Measurements from ENCODE around the gene FGF14.
"Not testable (repeated sequence)": the region's sequence is repeated elsewhere in the genome, so short reads cannot be mapped to it uniquely, and the experiment has no call there.

FGF14 gene

GRCh38 chr13:102028868-102029267 is 373.0 kb downstream of the FGF14 start:
- H3K4me3 ChIP-seq (ENCODE audit: insufficient read length, low read depth) = no peak overlapping the region
- no peak for DNase-seq (ENCODE audit: low read depth, low spot score)
- no peaks in the 10 kb centered on the region for H3K4me1 ChIP-seq (ENCODE audit: insufficient read depth, insufficient read length)
- no peaks in the 10 kb centered on the region for H3K27me3 ChIP-seq (ENCODE audit: insufficient read depth, insufficient read length)
- H3K9me3 ChIP-seq (ENCODE audit: insufficient read depth, low read length) = no peaks in the 10 kb centered on the region
- no peak for TF ChIP-seq SUZ12 (IDR thresholded peaks at IDR 0.05; ENCODE audit: extremely low read depth, insufficient read depth, insufficient read length)
- no peak for TF ChIP-seq YY1 (IDR thresholded peaks at IDR 0.05; ENCODE audit: insufficient read depth, insufficient read length)
- TF ChIP-seq ZNF274 (IDR thresholded peaks at IDR 0.05; ENCODE audit: low read depth, low read length) = no peak
- no peak overlapping the region for H3K9ac ChIP-seq (ENCODE audit: insufficient read length, low read depth)
- no peaks in the 10 kb centered on the region for H3K36me3 ChIP-seq (ENCODE audit: insufficient read depth, insufficient read length, low read length)

- Histone ChIP-seq H3K4me3 (ENCODE audit: insufficient read length, low read depth) (no peak overlapping the region), H3K9ac (ENCODE audit: insufficient read length, low read depth) (no peak overlapping the region), H3K36me3 (ENCODE audit: insufficient read depth, insufficient read length, low read length) (no peaks in the 10 kb centered on the region), H3K4me1 (ENCODE audit: insufficient read depth, insufficient read length) (no peaks in the 10 kb centered on the region), H3K27me3 (ENCODE audit: insufficient read depth, insufficient read length) (no peaks in the 10 kb centered on the region), H3K9me3 (ENCODE audit: insufficient read depth, low read length) (no peaks in the 10 kb centered on the region)
- no peak for DNase-seq (ENCODE audit: low read depth, low spot score)
- TF ChIP-seq ZNF274 (IDR thresholded peaks at IDR 0.05; ENCODE audit: low read depth, low read length) (no peak), YY1 (IDR thresholded peaks at IDR 0.05; ENCODE audit: insufficient read depth, insufficient read length) (no peak), SUZ12 (IDR thresholded peaks at IDR 0.05; ENCODE audit: extremely low read depth, insufficient read depth, insufficient read length) (no peak)
Observed at GRCh38 chr13:102028206-102028605, 373.6 kb downstream of the FGF14 start.

- TF ChIP-seq ZNF274 (IDR thresholded peaks at IDR 0.05; ENCODE audit: low read depth, low read length) (no peak), SUZ12 (IDR thresholded peaks at IDR 0.05; ENCODE audit: extremely low read depth, insufficient read depth, insufficient read length) (no peak), YY1 (IDR thresholded peaks at IDR 0.05; ENCODE audit: insufficient read depth, insufficient read length) (no peak)
- DNase-seq (ENCODE audit: low read depth, low spot score) = no peak
- H3K4me3 ChIP-seq (ENCODE audit: insufficient read length, low read depth) = no peak overlapping the region
- no peaks in the 10 kb centered on the region for H3K27me3 ChIP-seq (ENCODE audit: insufficient read depth, insufficient read length)
- no peaks in the 10 kb centered on the region for H3K4me1 ChIP-seq (ENCODE audit: insufficient read depth, insufficient read length)
- H3K9ac ChIP-seq (ENCODE audit: insufficient read length, low read depth) = no peak overlapping the region
- no peaks in the 10 kb centered on the region for H3K36me3 ChIP-seq (ENCODE audit: insufficient read depth, insufficient read length, low read length)
- H3K9me3 ChIP-seq (ENCODE audit: insufficient read depth, low read length) = 0 out of 2 replicates have a peak, but pooled peaks cover 5% of the 10 kb centered on the region
Observed at GRCh38 chr13:102021777-102022176, 380.1 kb downstream of the FGF14 start.

GRCh38 chr13:102020611-102021216 is 381.1 kb downstream of the FGF14 start:
- Histone ChIP-seq H3K4me1 (ENCODE audit: insufficient read depth, insufficient read length) (no peaks in the 10 kb centered on the region), H3K9ac (ENCODE audit: insufficient read length, low read depth) (no peak overlapping the region), H3K9me3 (ENCODE audit: insufficient read depth, low read length) (0 out of 2 replicates have a peak, but pooled peaks cover 6% of the 10 kb centered on the region), H3K4me3 (ENCODE audit: insufficient read length, low read depth) (no peak overlapping the region), H3K27me3 (ENCODE audit: insufficient read depth, insufficient read length) (no peaks in the 10 kb centered on the region), H3K36me3 (ENCODE audit: insufficient read depth, insufficient read length, low read length) (no peaks in the 10 kb centered on the region)
- no peak for DNase-seq (ENCODE audit: low read depth, low spot score)
- TF ChIP-seq ZNF274 (IDR thresholded peaks at IDR 0.05; ENCODE audit: low read depth, low read length) (no peak), SUZ12 (IDR thresholded peaks at IDR 0.05; ENCODE audit: extremely low read depth, insufficient read depth, insufficient read length) (no peak), YY1 (IDR thresholded peaks at IDR 0.05; ENCODE audit: insufficient read depth, insufficient read length) (no peak)

GRCh38 chr13:102018716-102019115 is 383.1 kb downstream of the FGF14 start:
- Histone ChIP-seq H3K9ac (ENCODE audit: insufficient read length, low read depth) (no peak overlapping the region), H3K36me3 (ENCODE audit: insufficient read depth, insufficient read length, low read length) (no peaks in the 10 kb centered on the region), H3K27me3 (ENCODE audit: insufficient read depth, insufficient read length) (no peaks in the 10 kb centered on the region), H3K4me3 (ENCODE audit: insufficient read length, low read depth) (no peak overlapping the region), H3K4me1 (ENCODE audit: insufficient read depth, insufficient read length) (no peaks in the 10 kb centered on the region), H3K9me3 (ENCODE audit: insufficient read depth, low read length) (0 out of 2 replicates have a peak, but pooled peaks cover 6% of the 10 kb centered on the region)
- DNase-seq (ENCODE audit: low read depth, low spot score) = no peak
- TF ChIP-seq YY1 (IDR thresholded peaks at IDR 0.05; ENCODE audit: insufficient read depth, insufficient read length) (no peak), ZNF274 (IDR thresholded peaks at IDR 0.05; ENCODE audit: low read depth, low read length) (no peak), SUZ12 (IDR thresholded peaks at IDR 0.05; ENCODE audit: extremely low read depth, insufficient read depth, insufficient read length) (no peak)

- H3K9me3 ChIP-seq (ENCODE audit: insufficient read depth, low read length) = 0 out of 2 replicates have a peak, but pooled peaks cover 6% of the 10 kb centered on the region
Observed at GRCh38 chr13:102017248-102017647, 384.6 kb downstream of the FGF14 start.

GRCh38 chr13:102012299-102013293 is 389.3 kb downstream of the FGF14 start:
- H3K4me1 ChIP-seq (ENCODE audit: insufficient read depth, insufficient read length) = no peaks in the 10 kb centered on the region
- no peaks in the 10 kb centered on the region for H3K27me3 ChIP-seq (ENCODE audit: insufficient read depth, insufficient read length)
- H3K9ac ChIP-seq (ENCODE audit: insufficient read length, low read depth) = no peak overlapping the region
- 0 out of 2 replicates have a peak, but pooled peaks cover 6% of the 10 kb centered on the region for H3K9me3 ChIP-seq (ENCODE audit: insufficient read depth, low read length)
- H3K36me3 ChIP-seq (ENCODE audit: insufficient read depth, insufficient read length, low read length) = no peaks in the 10 kb centered on the region
- no peak for DNase-seq (ENCODE audit: low read depth, low spot score)
- no peak overlapping the region for H3K4me3 ChIP-seq (ENCODE audit: insufficient read length, low read depth)
- TF ChIP-seq SUZ12 (IDR thresholded peaks at IDR 0.05; ENCODE audit: extremely low read depth, insufficient read depth, insufficient read length) (no peak), YY1 (IDR thresholded peaks at IDR 0.05; ENCODE audit: insufficient read depth, insufficient read length) (no peak), ZNF274 (IDR thresholded peaks at IDR 0.05; ENCODE audit: low read depth, low read length) (no peak)

More at GRCh38 chr13:102017248-102017647, 384.6 kb downstream of the FGF14 start:
- TF ChIP-seq ZNF274 (IDR thresholded peaks at IDR 0.05; ENCODE audit: low read depth, low read length) (no peak), SUZ12 (IDR thresholded peaks at IDR 0.05; ENCODE audit: extremely low read depth, insufficient read depth, insufficient read length) (no peak), YY1 (IDR thresholded peaks at IDR 0.05; ENCODE audit: insufficient read depth, insufficient read length) (no peak)
- Histone ChIP-seq H3K4me3 (ENCODE audit: insufficient read length, low read depth) (no peak overlapping the region), H3K9ac (ENCODE audit: insufficient read length, low read depth) (no peak overlapping the region), H3K27me3 (ENCODE audit: insufficient read depth, insufficient read length) (no peaks in the 10 kb centered on the region), H3K4me1 (ENCODE audit: insufficient read depth, insufficient read length) (no peaks in the 10 kb centered on the region), H3K36me3 (ENCODE audit: insufficient read depth, insufficient read length, low read length) (no peaks in the 10 kb centered on the region)
- DNase-seq (ENCODE audit: low read depth, low spot score) = no peak

GRCh38 chr13:102011455-102011854 is 390.4 kb downstream of the FGF14 start:
- DNase-seq (ENCODE audit: low read depth, low spot score); H3K9me3 ChIP-seq (ENCODE audit: insufficient read depth, low read length); H3K36me3 ChIP-seq (ENCODE audit: insufficient read depth, insufficient read length, low read length); H3K9ac ChIP-seq (ENCODE audit: insufficient read length, low read depth); H3K4me1 ChIP-seq (ENCODE audit: insufficient read depth, insufficient read length); H3K4me3 ChIP-seq (ENCODE audit: insufficient read length, low read depth); H3K27me3 ChIP-seq (ENCODE audit: insufficient read depth, insufficient read length): not testable (repeated sequence)
